A673 (cell line): Measurements from ENCODE around the gene ANKRD44.

Experiments used
- CTCF ChIP-seq: fragments of 300-800, 200-600 bp; sonication (generic); conservative IDR thresholded peaks from 2 replicates; pipeline ENCODE4 v1.5.1; 2017; ENCODE audit warnings: low read depth, mild to moderate bottlenecking, antibody characterized with exemption, low read length, moderate library complexity, mixed read lengths
- EZH2 ChIP-seq: fragments of 200-600 bp; sonication (generic); IDR thresholded peaks from 2 replicates; pipeline ENCODE4 v1.6.1; 2017; ENCODE audit warnings: borderline replicate concordance, low read depth, mild to moderate bottlenecking, mixed read lengths, antibody characterized with exemption, low read length; ENCODE audit not compliant: poor library complexity, severe bottlenecking

- TF ChIP-seq CTCF, result no peak
- no peak for TF ChIP-seq EZH2
These were observed 188.7 kb downstream of the ANKRD44 start for GRCh38 chr2:197121756-197122385.
